HepG2 (cell line): ENCODE measurements around the gene CAPN9. TPM values are rescaled to one million over a fixed set of nuclear protein-coding genes. Genes with fewer than 3 reads are reported as not detected.

Experiments used
- CAMTA2 ChIP-seq: sonication (generic); formaldehyde crosslinking; IDR thresholded peaks from 2 replicates; pipeline ENCODE4 v1.4.0; 2020; ENCODE audit warnings: mild to moderate bottlenecking, missing genetic modification reagents, borderline replicate concordance
- CEBPG ChIP-seq: IDR thresholded peaks from 2 replicates; pipeline ENCODE4 v1.6.1; 2016
- ERF ChIP-seq: IDR thresholded peaks from 2 replicates; pipeline ENCODE4 v1.6.1; 2018; ENCODE audit warnings: missing biosample characterization, missing genetic modification reagents
- FOXA1 ChIP-seq, 2 experiments: fragments of 450-650 bp in 1 of 2; sonication (generic) in 1 of 2; formaldehyde crosslinking in 1 of 2; IDR thresholded peaks; 2 replicates each; pipeline versions ENCODE4 v1.4.0 to v1.6.1; 2016 to 2020; ENCODE audit warnings: missing genetic modification reagents in 1 of 2
- HMGXB3 ChIP-seq: sonication (generic); formaldehyde crosslinking; IDR thresholded peaks from 2 replicates; pipeline ENCODE4 v1.4.0; 2020; ENCODE audit warnings: missing genetic modification reagents, borderline replicate concordance
- KLF9 ChIP-seq: IDR thresholded peaks from 2 replicates; pipeline ENCODE4 v1.6.1; 2016; ENCODE audit warnings: low read depth
- MZF1 ChIP-seq: sonication (generic); formaldehyde crosslinking; IDR thresholded peaks from 2 replicates; pipeline ENCODE4 v1.8.1; 2023; ENCODE audit warnings: mild to moderate bottlenecking, missing genetic modification reagents, borderline replicate concordance
- NCOA1 ChIP-seq: sonication (generic); formaldehyde crosslinking; IDR thresholded peaks from 2 replicates; pipeline ENCODE4 v1.9.0; 2021; ENCODE audit warnings: missing genetic modification reagents
- NFKBIZ ChIP-seq: IDR thresholded peaks from 2 replicates; pipeline ENCODE4 v1.6.1; 2018; ENCODE audit warnings: missing genetic modification reagents, missing compliant biosample characterization
- PBX3 ChIP-seq: sonication (generic); formaldehyde crosslinking; IDR thresholded peaks from 2 replicates; pipeline ENCODE4 v1.8.1; 2023; ENCODE audit warnings: missing genetic modification reagents, inconsistent platforms, borderline replicate concordance
- POLR2AphosphoS2 ChIP-seq: IDR thresholded peaks from 2 replicates; pipeline ENCODE4 v1.6.1; 2011; ENCODE audit warnings: low read depth, low read length, improper control_type of control experiment
- POLR2AphosphoS5 ChIP-seq: IDR thresholded peaks from 2 replicates; pipeline ENCODE4 v1.6.1; 2012; ENCODE audit warnings: low read depth, low read length
- SMARCE1 ChIP-seq: fragments of 450-650 bp; IDR thresholded peaks from 2 replicates; pipeline ENCODE4 v1.6.1; 2017; ENCODE audit warnings: borderline replicate concordance
- SOX5 ChIP-seq: IDR thresholded peaks from 2 replicates; pipeline ENCODE4 v1.6.1; 2016; ENCODE audit warnings: borderline replicate concordance
- ZBTB20 ChIP-seq: sonication (generic); formaldehyde crosslinking; IDR thresholded peaks from 2 replicates; pipeline ENCODE4 v1.8.1; 2023; ENCODE audit warnings: missing genetic modification reagents, low read depth, mild to moderate bottlenecking, borderline replicate concordance
- ZBTB7A ChIP-seq: sonication (generic); formaldehyde crosslinking; IDR thresholded peaks from 2 replicates; pipeline ENCODE4 v1.8.0; 2022; ENCODE audit warnings: mild to moderate bottlenecking, missing genetic modification reagents
- ZMYM4 ChIP-seq: sonication (generic); formaldehyde crosslinking; IDR thresholded peaks from 2 replicates; pipeline ENCODE4 v1.8.1; 2023; ENCODE audit warnings: mild to moderate bottlenecking, missing genetic modification reagents
- ZNF543 ChIP-seq: sonication (generic); formaldehyde crosslinking; IDR thresholded peaks from 2 replicates; pipeline ENCODE4 v1.4.0; 2020; ENCODE audit warnings: mild to moderate bottlenecking, missing genetic modification reagents
- ZSCAN22 ChIP-seq: sonication (generic); formaldehyde crosslinking; IDR thresholded peaks from 2 replicates; pipeline ENCODE4 v1.4.0; 2020; ENCODE audit warnings: mild to moderate bottlenecking, missing genetic modification reagents
- polyA plus RNA-seq, 8 experiments: library from polyadenylated mRNA; depleted of rRNA in 3 of 8; stranded (reverse) in 7 of 8; unstranded in 1 of 8; fragments of >200 nt; fragmentation: Illumina TruSeq in 4 of 8; extraction: Trizol in 4 of 8; gene quantifications; 2 replicates each; pipeline versions ENCODE4 v1.2.1 to v1.2.3, GENCODE V29; 2011 to 2016; ENCODE audit warnings: low read depth in 4 of 8, missing spikeins in 1 of 8, mixed read lengths in 1 of 8; ENCODE audit not compliant: insufficient read depth in 1 of 8
- total RNA-seq, 5 experiments: library from RNA; depleted of rRNA; stranded (reverse); fragments of >200 nt; fragmentation: Illumina TruSeq; extraction: Trizol; gene quantifications; 2 replicates each; pipeline ENCODE4 v1.2.3, GENCODE V29; 2016; ENCODE audit warnings: low read depth in 1 of 5
- TF ChIP-seq, protein P1 (sequence below): sonication (generic); formaldehyde crosslinking; IDR thresholded peaks from 2 replicates; pipeline ENCODE4 v1.4.0; 2020; ENCODE audit warnings: missing genetic modification reagents
- TF ChIP-seq, protein P2 (sequence below): sonication (generic); formaldehyde crosslinking; IDR thresholded peaks from 2 replicates; pipeline ENCODE4 v1.4.0; 2020; ENCODE audit warnings: missing genetic modification reagents, borderline replicate concordance

The CAPN9 gene
- total and polyA plus RNA-seq, 2 of the 13 experiments (the other 11 are each of a cell fraction or from before 2014, with no cell fraction given) = 0.04 to 0.31 TPM

GRCh38 chr1:230728710-230729392, 18.3 kb upstream of the CAPN9 start (continued):
- TF ChIP-seq FOXA1 (IDR thresholded peaks at IDR 0.05) = no peak
- TF ChIP-seq FOXA1 (CRISPR knock-in tag; IDR thresholded peaks at IDR 0.05) = peak; percentile 71
- TF ChIP-seq, protein P1, sequence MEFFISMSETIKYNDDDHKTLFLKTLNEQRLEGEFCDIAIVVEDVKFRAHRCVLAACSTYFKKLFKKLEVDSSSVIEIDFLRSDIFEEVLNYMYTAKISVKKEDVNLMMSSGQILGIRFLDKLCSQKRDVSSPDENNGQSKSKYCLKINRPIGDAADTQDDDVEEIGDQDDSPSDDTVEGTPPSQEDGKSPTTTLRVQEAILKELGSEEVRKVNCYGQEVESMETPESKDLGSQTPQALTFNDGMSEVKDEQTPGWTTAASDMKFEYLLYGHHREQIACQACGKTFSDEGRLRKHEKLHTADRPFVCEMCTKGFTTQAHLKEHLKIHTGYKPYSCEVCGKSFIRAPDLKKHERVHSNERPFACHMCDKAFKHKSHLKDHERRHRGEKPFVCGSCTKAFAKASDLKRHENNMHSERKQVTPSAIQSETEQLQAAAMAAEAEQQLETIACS (CRISPR knock-in tag) = no peak
- TF ChIP-seq CEBPG (CRISPR knock-in tag) = peak; percentile 68
- TF ChIP-seq KLF9 (CRISPR knock-in tag) = no peak; the same call in 1 of the 2 replicates
- TF ChIP-seq NCOA1 = no peak
- 0 out of 2 replicates have a peak, but pooled peaks have one; percentile 45 for TF ChIP-seq ZSCAN22 (CRISPR knock-in tag)
- TF ChIP-seq ZBTB7A (CRISPR knock-in tag) = no peak; the same call in 1 of the 2 replicates
- TF ChIP-seq NFKBIZ = peak; percentile 85
- no peak for TF ChIP-seq POLR2AphosphoS2
- no peak for TF ChIP-seq PBX3
- TF ChIP-seq HMGXB3 (CRISPR knock-in tag) = no peak
- peak; percentile 53; the same call in 1 of the 2 replicates for TF ChIP-seq POLR2AphosphoS5
- peak; percentile 83; the same call in 1 of the 2 replicates for TF ChIP-seq SOX5 (CRISPR knock-in tag)
- no peak for TF ChIP-seq SMARCE1
- TF ChIP-seq ZMYM4 (CRISPR knock-in tag) = peak; percentile 92
- TF ChIP-seq, protein P2, sequence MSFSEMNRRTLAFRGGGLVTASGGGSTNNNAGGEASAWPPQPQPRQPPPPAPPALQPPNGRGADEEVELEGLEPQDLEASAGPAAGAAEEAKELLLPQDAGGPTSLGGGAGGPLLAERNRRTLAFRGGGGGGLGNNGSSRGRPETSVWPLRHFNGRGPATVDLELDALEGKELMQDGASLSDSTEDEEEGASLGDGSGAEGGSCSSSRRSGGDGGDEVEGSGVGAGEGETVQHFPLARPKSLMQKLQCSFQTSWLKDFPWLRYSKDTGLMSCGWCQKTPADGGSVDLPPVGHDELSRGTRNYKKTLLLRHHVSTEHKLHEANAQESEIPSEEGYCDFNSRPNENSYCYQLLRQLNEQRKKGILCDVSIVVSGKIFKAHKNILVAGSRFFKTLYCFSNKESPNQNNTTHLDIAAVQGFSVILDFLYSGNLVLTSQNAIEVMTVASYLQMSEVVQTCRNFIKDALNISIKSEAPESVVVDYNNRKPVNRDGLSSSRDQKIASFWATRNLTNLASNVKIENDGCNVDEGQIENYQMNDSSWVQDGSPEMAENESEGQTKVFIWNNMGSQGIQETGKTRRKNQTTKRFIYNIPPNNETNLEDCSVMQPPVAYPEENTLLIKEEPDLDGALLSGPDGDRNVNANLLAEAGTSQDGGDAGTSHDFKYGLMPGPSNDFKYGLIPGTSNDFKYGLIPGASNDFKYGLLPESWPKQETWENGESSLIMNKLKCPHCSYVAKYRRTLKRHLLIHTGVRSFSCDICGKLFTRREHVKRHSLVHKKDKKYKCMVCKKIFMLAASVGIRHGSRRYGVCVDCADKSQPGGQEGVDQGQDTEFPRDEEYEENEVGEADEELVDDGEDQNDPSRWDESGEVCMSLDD (CRISPR knock-in tag) = no peak
- TF ChIP-seq ZBTB20 (CRISPR knock-in tag) = peak; percentile 93
- TF ChIP-seq CAMTA2 (CRISPR knock-in tag) = no peak
- TF ChIP-seq ZNF543 (CRISPR knock-in tag) = peak; percentile 91; the same call in 1 of the 2 replicates
- TF ChIP-seq ERF (CRISPR knock-in tag) = peak; percentile 82
- no peak for TF ChIP-seq MZF1 (CRISPR knock-in tag)
